GM23338 (cell line): ENCODE results near the gene CDKN2AIP.

ENCODE experiments used
- EZH2 ChIP-seq: fragments of 200-600 bp; sonication (generic); IDR thresholded peaks from one replicate; pipeline ENCODE4 v1.8.0; 2017; ENCODE audit warnings: antibody characterized with exemption, mild to moderate bottlenecking, low read depth; ENCODE audit not compliant: unreplicated experiment
- POLR2AphosphoS5 ChIP-seq: IDR thresholded peaks from 2 replicates; pipeline ENCODE4 v1.6.1; 2016; ENCODE audit warnings: antibody characterized with exemption, low read depth
- TF ChIP-seq, protein P1 (sequence below), 2 experiments: fragments of 200-600 bp in 1 of 2; sonication (generic) in 1 of 2; conservative IDR thresholded peaks; 2 replicates each; pipeline versions ENCODE4 v1.5.1 to v1.6.1; 2016 to 2017; ENCODE audit warnings: antibody characterized with exemption in 2 of 2, low read depth in 2 of 2, mild to moderate bottlenecking in 2 of 2, moderate library complexity in 1 of 2

DNA sequence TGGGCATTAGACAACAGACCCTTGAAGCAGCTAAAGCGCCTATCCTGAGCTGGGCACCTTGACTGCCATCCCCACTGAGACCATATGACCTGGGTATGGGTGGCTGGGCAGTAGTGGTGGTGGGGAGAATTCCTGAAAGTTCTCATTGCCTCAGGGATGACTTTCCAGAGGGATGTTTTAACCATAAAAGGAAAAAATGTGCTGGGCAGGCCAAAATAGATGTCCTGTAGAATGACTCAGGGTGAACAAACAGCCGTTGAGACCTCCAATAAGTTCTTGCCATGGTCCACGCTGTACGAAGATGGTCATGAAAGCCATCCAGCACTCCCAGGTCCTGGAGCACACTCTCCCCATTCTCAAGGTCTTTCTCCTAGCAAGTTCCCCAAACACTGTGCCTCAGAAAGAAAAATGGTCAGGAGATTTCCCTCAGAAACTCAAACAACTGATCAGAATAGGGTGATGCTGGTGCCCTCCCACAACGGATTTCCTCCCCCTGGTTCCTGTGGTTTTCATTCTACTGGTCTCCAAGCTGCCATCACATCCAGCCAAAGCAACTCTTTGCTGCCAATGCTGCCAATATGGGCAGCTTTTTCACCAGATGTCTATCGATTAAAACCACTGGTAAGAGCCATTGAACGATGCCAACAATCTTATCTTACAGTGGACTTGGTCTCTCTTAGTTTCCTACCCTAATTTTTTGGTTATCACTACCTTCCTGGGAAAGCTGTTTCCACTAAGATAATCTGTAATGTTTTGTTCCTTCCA, 11.2 kb downstream of the CDKN2AIP start:
- TF ChIP-seq, protein P1, sequence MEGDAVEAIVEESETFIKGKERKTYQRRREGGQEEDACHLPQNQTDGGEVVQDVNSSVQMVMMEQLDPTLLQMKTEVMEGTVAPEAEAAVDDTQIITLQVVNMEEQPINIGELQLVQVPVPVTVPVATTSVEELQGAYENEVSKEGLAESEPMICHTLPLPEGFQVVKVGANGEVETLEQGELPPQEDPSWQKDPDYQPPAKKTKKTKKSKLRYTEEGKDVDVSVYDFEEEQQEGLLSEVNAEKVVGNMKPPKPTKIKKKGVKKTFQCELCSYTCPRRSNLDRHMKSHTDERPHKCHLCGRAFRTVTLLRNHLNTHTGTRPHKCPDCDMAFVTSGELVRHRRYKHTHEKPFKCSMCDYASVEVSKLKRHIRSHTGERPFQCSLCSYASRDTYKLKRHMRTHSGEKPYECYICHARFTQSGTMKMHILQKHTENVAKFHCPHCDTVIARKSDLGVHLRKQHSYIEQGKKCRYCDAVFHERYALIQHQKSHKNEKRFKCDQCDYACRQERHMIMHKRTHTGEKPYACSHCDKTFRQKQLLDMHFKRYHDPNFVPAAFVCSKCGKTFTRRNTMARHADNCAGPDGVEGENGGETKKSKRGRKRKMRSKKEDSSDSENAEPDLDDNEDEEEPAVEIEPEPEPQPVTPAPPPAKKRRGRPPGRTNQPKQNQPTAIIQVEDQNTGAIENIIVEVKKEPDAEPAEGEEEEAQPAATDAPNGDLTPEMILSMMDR (conservative IDR thresholded peaks at IDR 0.05; ENCODE audit: low read depth in 2 of 2), result no peak
- TF ChIP-seq EZH2, result no peak
- no peak for TF ChIP-seq POLR2AphosphoS5
